GM12873 (cell line): ENCODE measurements around the gene CD52.

Source experiments
- TF ChIP-seq, protein P1 (sequence below): IDR thresholded peaks from 2 replicates; pipeline ENCODE4 v1.5.1; 2012; ENCODE audit warnings: low read depth, mild to moderate bottlenecking, moderate library complexity, low read length, control low read depth; ENCODE audit not compliant: insufficient read depth; ENCODE audit errors: missing control alignments

The CD52 gene

DNA sequence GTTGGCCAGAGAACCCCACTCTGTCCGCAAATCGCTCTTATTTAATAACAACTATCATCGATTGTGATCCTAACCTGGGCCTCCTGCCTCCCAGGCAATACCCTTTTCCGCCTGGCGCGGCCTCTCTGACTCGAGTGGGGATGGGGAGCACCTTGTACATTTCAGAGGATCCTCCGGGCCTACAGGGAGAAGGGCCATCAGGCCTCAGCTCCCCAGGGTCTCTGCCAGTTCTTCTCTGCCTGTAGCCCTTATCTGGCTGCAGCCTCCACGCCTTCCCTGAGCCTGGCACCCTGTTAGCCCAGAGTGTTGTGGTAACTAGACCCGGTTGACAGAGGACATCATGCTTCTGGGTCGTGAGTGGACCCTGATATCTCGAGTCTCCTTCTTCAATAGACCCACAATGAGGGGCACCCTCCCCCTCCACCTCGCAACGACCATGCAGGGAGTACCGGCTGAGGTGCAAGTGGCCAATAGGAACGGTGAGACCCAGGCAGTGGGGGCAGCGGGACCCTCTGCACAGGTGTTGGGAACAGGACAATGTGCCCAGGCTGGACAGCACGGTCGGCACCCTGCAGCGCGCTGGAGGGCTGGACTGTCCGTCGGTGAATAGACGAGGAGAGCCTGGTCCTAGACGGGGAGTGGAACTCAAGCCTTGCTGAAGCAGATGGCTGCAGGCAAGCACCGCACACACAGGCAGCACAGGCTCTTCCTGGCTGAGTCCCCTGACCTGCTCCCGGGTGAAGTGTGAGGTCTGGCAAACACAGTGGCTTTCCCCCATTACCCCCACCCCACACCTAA lies 43.2 kb downstream of the CD52 start:
- TF ChIP-seq, protein P1, sequence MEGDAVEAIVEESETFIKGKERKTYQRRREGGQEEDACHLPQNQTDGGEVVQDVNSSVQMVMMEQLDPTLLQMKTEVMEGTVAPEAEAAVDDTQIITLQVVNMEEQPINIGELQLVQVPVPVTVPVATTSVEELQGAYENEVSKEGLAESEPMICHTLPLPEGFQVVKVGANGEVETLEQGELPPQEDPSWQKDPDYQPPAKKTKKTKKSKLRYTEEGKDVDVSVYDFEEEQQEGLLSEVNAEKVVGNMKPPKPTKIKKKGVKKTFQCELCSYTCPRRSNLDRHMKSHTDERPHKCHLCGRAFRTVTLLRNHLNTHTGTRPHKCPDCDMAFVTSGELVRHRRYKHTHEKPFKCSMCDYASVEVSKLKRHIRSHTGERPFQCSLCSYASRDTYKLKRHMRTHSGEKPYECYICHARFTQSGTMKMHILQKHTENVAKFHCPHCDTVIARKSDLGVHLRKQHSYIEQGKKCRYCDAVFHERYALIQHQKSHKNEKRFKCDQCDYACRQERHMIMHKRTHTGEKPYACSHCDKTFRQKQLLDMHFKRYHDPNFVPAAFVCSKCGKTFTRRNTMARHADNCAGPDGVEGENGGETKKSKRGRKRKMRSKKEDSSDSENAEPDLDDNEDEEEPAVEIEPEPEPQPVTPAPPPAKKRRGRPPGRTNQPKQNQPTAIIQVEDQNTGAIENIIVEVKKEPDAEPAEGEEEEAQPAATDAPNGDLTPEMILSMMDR = no peak

DNA sequence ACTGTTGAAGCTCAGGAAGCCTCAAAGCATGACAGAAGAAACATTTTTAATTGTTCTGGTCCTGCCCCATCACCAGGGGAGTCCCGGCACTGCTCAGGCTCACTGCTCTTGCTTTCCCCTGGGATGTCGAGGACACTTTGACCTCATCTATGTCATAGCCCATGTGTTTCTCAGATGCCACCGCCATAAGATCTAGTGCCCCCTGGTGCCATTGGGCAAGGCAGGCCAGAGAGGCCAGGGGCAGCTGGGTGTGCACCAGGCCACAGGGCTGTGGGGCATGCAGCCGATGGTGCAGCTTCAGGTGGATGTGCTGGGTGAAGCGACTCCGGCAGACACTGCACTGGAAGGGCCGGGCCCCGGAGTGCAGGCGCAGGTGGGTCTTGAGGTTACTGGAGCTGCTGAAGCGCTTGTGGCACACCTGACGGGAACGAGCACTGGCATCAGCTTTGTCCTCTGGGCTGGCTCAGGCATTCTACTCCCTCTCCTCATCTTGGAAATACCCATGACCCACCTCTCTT lies 43.9 kb downstream of the CD52 start:
- TF ChIP-seq, protein P1 = no peak

DNA sequence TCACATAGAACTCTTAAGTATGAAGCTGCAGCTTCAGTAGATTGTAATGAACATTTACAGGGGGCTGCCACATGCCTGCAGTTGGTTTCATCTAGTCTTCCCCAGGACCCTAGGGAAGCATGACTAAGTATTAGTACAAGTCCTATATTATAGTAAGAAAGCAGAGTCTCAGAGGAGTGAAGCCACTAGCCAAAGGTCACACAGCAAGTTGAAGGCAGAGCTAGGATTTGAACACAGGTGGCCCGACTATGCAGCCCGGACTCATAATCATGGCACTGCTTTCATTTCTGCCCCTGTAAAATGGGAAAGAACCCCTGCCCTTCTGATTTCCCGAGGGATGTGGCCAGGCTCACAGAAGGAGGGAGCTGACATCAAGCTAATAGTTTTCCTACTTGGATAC lies 44.6 kb downstream of the CD52 start:
- TF ChIP-seq, protein P1 = no peak

DNA sequence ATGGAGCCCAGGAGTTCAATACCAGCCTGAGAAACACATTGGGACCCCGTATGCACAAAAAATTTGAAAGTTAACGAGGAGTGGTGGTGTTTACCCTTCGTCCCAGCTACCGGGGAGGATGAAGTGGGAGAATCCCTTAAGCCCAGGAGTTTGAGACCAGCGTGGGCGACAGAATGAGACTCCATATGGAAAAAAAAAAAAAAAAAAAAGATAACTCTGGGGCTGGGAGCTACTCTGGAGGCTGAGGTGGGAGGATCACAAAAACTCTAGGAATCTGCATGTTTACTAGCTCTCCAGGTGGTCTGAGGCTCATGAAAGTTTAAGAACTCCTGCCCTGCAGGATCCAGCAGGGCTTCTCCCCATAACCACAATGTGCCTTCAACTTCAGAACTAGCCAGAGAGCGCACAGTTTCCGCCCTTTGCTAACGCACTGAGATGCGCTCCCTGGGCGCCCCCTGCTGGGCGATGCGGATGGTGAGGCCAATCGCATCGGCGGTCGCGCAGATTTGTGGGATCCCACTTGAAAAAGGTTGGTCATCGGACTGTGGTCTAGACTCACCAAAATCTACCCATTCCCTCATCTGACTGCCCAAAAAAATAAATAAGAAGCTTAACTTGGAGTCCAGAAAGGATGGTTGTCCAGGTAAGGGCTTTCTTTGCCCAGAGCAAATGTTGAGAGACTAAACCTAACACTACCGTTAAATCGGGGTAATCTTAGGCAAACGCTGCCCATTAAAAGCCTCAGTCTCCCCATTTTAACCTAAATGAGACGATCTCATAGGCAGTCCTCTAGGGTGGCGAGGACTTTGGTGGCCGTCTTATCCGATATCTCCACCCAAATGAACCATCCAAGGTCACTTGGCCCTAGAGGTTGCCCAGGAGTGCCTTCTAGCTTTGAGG lies 46.0 kb downstream of the CD52 start:
- TF ChIP-seq, protein P1 = peak; percentile 99

DNA sequence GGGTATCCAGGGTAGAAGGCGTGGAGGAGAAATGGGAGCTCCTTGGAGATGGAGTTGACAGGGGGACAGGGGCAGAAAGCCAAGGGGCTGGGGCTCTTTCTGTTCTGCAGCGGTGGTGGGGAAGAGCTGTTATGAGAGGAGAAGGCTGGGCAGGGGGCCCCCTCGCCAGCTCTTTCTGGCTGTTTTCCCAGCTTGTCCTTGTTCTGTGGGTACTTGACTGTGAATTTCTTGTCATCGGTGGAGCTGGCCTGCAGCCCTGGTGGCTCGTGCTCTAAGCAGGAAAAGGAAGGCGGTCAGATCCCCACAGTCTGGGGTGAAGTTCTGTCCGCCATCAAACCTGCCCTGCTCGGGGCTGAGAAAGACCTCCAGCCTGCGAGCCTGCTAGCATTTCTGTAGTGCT lies 47.2 kb downstream of the CD52 start:
- TF ChIP-seq, protein P1 = no peak

GRCh38 chr1:26367441-26367840 lies 49.7 kb downstream of the CD52 start:
- TF ChIP-seq, protein P1 = no peak

- TF ChIP-seq, protein P1 = no peak
These were observed 50.2 kb downstream of the CD52 start for GRCh38 chr1:26368006-26368405.
